ENCODE data around the gene MATN1. TPM values are rescaled to one million over a fixed set of nuclear protein-coding genes. Genes with fewer than 3 reads are reported as not detected.

MATN1 gene
- total RNA-seq, 1 donor from 2014 or later, result not detected

GRCh38 chr1:30747033-30748008, 23.9 kb upstream of the MATN1 start:
- DNase-seq (ENCODE audit: missing footprints) (no peak), ATAC-seq (peak; percentile 18)
- intact Hi-C loops (cut with DNase I), result no loop called here

DNA sequence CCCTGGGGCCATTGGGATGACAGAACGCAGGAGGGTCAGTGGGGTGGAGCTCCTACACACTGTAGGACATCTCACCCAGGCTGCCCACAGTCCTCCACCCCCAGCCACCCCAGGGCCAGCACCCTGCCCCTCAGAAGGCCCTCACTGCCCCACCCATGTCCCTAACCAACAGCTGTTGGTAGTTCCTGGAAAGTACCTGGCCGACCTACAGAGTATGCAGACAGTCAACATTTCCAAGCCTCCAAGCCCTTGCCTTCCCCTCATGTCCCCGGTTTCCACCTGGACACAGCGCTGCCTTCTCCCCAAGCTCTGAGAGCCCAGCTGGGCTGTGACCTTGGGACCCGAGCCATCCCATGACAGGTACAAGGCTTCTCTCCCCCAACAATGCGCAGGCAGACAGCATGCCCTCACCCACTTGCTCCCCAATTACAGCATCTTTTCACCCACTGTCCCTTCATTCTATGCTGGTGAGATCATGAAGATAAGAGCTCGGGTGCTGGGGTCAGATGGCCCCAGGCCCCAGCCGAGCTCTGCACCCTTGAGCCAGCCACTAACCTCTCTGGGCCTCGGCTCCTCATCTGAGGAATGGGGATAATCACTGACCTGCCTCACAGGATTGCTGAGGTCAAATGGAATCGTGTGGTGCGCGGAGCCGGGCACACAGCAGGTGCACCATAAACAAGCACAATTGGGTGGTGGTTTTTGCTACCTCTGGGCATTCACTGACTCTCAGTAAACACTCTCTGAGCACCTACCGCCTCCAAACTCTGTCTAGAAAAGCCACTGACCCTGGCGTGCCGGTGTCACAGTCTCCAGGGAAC, 23.0 kb upstream of the MATN1 start:
- ATAC-seq, result no peak
- DNase-seq (ENCODE audit: missing footprints), result no peak
- intact Hi-C loops (cut with DNase I), result no loop called here

DNA sequence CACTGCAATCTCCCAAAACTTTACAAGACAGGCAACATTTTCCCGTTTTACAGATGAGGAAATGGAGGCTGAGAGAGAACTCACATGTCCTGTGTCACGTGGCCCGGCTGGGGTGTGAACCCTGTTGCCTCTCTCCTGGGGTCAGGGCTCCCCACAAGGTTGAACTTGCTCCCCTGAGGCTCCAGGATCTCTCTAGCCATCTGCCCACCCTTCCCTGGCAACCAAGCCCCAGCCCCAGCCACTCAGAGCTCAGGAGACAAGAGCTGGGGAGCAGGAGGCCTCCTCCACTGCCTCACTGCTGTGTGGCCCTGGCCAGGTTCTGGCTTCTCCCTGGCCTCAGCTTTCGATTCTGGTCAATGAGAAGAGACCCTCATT, 22.4 kb upstream of the MATN1 start:
- DNase-seq (ENCODE audit: missing footprints) (no peak), ATAC-seq (no peak)
- intact Hi-C loops (cut with DNase I), result no loop called here

GRCh38 chr1:30745156-30745833, 21.9 kb upstream of the MATN1 start:
- intact Hi-C loops (cut with DNase I), result no loop called here
- DNase-seq (ENCODE audit: missing footprints), result no peak
- ATAC-seq, result no peak

DNA sequence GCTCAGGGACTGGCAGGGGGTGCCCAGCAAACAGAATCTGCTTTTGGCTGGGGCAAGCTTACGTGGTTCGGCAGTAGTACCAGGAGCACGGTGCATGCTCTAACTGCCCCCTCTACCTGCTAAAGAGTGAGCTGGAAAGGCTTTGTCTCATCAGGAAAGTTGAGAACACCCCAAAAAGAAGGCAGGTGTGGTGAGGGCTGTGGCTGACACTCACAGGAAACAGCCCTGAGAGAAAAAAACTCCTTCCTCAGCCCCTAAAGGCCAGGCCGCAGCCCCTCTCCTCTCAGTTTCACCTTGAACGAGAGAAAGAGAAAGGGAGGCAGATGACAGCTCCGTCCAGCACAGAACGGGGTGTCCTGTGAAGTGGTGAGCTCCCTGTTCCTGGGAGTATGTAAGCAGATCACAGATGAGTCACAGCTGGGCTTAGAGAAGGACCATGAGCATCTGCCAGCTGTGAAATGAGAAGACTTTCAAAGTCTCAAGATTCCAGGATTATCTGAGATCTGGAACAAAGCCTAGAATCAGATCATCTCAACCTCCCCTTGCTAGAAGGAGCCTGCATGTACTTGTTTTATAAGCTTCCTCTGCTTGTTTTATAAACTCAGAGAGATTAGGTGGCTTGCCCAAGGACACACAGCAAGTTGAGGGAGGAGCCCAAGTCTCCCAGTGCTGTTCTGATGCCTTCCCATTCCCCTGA, 20.8 kb upstream of the MATN1 start:
- ATAC-seq, result no peak
- intact Hi-C loops (cut with DNase I), result no loop called here
- DNase-seq (ENCODE audit: missing footprints), result no peak

DNA sequence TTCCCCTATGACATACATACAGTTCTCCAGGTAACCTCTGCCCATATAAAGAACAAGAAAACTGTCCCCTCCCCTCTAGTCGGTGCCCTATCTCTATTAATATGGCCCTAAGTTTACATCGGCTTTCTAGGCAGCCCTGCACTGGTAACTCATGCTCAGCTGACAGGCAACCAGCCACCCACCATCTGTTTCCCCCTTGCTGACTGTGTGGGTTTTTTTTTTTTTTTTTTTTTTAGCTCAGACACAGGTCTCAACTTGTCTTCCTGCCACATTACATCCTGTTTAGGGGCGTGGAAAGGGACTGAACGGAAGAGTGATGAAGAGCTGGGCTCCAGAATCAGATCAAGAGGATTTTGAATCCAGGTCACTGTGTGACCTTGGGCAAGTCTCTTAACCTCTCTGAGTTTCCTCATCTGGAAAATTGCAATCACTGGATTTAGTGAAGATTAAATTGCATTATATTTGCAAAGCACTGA, 20.2 kb upstream of the MATN1 start:
- ATAC-seq, result no peak
- intact Hi-C loops (cut with DNase I), result no loop called here
- no peak for DNase-seq (ENCODE audit: missing footprints)

GRCh38 chr1:30742963-30743559, 19.7 kb upstream of the MATN1 start:
- intact Hi-C loops (cut with DNase I), result no loop called here
- no peak for ATAC-seq

DNA sequence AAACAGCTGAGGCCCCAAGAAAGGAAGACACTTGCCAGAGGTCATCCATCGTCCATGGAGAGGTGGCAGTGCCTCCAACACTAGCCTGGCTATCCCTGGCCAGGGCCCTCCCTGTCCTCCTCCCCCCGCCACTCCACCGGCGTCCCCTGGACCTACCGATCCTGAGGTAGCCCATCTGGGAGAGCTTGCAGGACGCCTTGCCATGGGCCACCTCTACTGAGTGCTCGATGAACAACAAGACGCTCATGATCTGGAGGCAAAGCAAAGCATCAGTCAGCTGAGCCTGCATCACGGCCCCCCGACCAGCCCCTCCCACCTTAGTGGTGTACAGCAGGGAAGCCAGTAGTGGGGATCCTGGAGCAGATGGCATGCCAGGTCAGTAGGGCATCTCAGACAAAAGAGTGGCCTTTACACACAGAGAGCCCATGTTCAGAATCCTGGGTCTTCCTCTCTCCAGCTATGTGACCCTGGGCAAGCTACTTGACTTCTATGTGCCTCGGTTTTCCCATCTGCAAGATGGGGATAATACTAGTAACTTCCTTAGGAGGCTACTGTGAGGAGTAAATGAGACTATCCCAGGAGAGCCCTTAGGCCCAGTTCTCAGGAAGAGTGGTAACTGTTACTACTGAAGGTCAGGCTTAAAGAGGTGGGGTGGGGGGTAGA, 19.0 kb upstream of the MATN1 start:
- no peak for DNase-seq (ENCODE audit: missing footprints)
- intact Hi-C loops (cut with DNase I), result no loop called here
- no peak for ATAC-seq

More at GRCh38 chr1:30742963-30743559, 19.7 kb upstream of the MATN1 start:
- no peak for DNase-seq (ENCODE audit: missing footprints)

GRCh38 chr1:30741239-30741894, 18.0 kb upstream of the MATN1 start:
- intact Hi-C loops (cut with DNase I), result no loop called here

GRCh38 chr1:30740251-30741238, 17.2 kb upstream of the MATN1 start:
- DNase-seq (ENCODE audit: missing footprints) (no peak), ATAC-seq (no peak)
- intact Hi-C loops (cut with DNase I), result no loop called here

More at GRCh38 chr1:30741239-30741894, 18.0 kb upstream of the MATN1 start:
- ATAC-seq (no peak), DNase-seq (ENCODE audit: missing footprints) (no peak)

DNA sequence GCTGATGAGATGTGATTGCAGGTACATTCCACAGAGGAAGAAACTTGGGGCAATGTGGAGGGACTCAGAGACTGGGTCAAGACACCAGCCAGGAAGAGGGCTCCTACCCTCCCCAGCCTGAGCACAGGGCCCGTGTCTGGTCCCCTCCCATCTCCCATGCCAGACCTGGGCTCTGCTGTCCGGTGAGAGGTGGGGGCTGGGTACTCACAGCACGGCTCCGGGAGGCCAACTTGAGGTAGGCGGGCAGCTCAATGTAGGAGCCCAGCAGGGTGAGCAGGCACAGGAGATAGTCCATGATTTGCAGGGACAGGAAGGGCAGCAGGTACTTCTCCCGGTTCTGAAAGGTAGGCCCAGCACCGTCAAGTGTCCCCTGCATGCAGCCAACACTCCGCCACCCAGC, 16.2 kb upstream of the MATN1 start:
- intact Hi-C loops (cut with DNase I), result no loop called here
- DNase-seq (ENCODE audit: missing footprints), result no peak

GRCh38 chr1:30738715-30739559, 15.6 kb upstream of the MATN1 start:
- no peak for ATAC-seq
- no peak for DNase-seq (ENCODE audit: missing footprints)
- intact Hi-C loops (cut with DNase I), result no loop called here

More for the DNA sequence above, 16.2 kb upstream of the MATN1 start:
- ATAC-seq, result no peak

GRCh38 chr1:30738040-30738714, 14.8 kb upstream of the MATN1 start:
- intact Hi-C loops (cut with DNase I), result no loop called here
- ATAC-seq (no peak), DNase-seq (ENCODE audit: missing footprints) (no peak)

GRCh38 chr1:30737357-30738039, 14.1 kb upstream of the MATN1 start:
- DNase-seq (ENCODE audit: missing footprints) (no peak), ATAC-seq (no peak)
- intact Hi-C loops (cut with DNase I), result no loop called here
